ENCODE results near the gene CTU2. TPM values are rescaled to one million over a fixed set of nuclear protein-coding genes. Genes with fewer than 3 reads are reported as not detected.

CTU2 gene
- total and polyA plus RNA-seq, 8 donors, result 9.7 to 19.8 (median 14.0) TPM

- ATAC-seq (no peak), DNase-seq (no peak)
- Histone ChIP-seq H3K27me3 (no peaks in the 10 kb centered on the region), H3K4me1 (peaks cover 0 to under 1% of the 10 kb centered on the region in 2 donors), H3K27ac (no peak overlapping the region), H3K9me3 (no peaks in the 10 kb centered on the region), H3K4me3 (no peak overlapping the region), H3K36me3 (peaks cover 0 to 77% of the 10 kb centered on the region in 2 donors)
- no peak for TF ChIP-seq CTCF (IDR thresholded peaks at IDR 0.05)
- intact Hi-C loops (cut with DNase I), result no loop called here
These were observed 26.1 kb downstream of the CTU2 start for GRCh38 chr16:88732172-88732960.

- H3K27me3 ChIP-seq, result no peaks in the 10 kb centered on the region
- intact Hi-C loops (cut with DNase I), result no loop called here
- no peak for TF ChIP-seq CTCF (IDR thresholded peaks at IDR 0.05)
- peaks cover 0 to 77% of the 10 kb centered on the region in 2 donors for H3K36me3 ChIP-seq
- H3K4me3 ChIP-seq, result no peak overlapping the region
- peaks cover 0 to 6% of the 10 kb centered on the region in 2 donors for H3K4me1 ChIP-seq
- no peaks in the 10 kb centered on the region for H3K9me3 ChIP-seq
- no peak for ATAC-seq
- no peak for DNase-seq
- no peak overlapping the region for H3K27ac ChIP-seq
These were observed 26.6 kb downstream of the CTU2 start for GRCh38 chr16:88732961-88733294.

- DNase-seq, result no peak
- H3K4me1 ChIP-seq, result peaks cover 0 to 6% of the 10 kb centered on the region in 2 donors
- peaks cover 0 to 83% of the 10 kb centered on the region in 2 donors for H3K36me3 ChIP-seq
- intact Hi-C loops (cut with DNase I), result no loop called here
- no peaks in the 10 kb centered on the region for H3K9me3 ChIP-seq
- H3K27ac ChIP-seq, result no peak overlapping the region
- no peak for ATAC-seq
- H3K27me3 ChIP-seq, result no peaks in the 10 kb centered on the region
- no peak for TF ChIP-seq CTCF (IDR thresholded peaks at IDR 0.05)
- no peak overlapping the region for H3K4me3 ChIP-seq
These were observed 27.5 kb downstream of the CTU2 start for GRCh38 chr16:88733630-88734360.

DNA sequence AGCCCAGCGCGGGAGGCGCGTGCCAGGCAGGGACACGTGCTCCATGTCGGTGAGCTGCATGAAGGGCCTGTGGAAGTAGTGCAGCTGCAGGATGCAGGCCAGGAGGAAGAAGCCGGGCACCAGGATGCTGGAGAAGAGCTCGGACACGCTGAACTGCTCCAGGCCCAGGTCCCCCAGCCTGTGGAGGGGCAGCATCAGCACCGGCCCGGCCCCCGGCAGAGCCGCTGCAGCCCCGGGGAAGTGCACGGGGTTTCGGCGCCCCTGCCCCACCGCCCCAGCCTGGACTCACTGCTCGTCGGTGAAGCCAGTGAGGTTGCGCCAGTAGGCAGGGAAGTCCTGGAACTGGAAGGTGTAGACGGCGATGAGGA, 28.0 kb downstream of the CTU2 start:
- DNase-seq (no peak), ATAC-seq (no peak)
- no peak overlapping the region for H3K27ac ChIP-seq
- TF ChIP-seq CTCF (IDR thresholded peaks at IDR 0.05), result no peak
- H3K36me3 ChIP-seq, result peaks cover 0 to 88% of the 10 kb centered on the region in 2 donors
- no peaks in the 10 kb centered on the region for H3K27me3 ChIP-seq
- no peaks in the 10 kb centered on the region for H3K9me3 ChIP-seq
- peaks cover 0 to 6% of the 10 kb centered on the region in 2 donors for H3K4me1 ChIP-seq
- intact Hi-C loops (cut with DNase I), result no loop called here
- no peak overlapping the region for H3K4me3 ChIP-seq

- DNase-seq, result no peak
- peaks cover 0 to 91% of the 10 kb centered on the region in 2 donors for H3K36me3 ChIP-seq
- intact Hi-C loops (cut with DNase I), result loop anchor here (5.0 kb wide), 1 partner anchor 52 kb away; the partner anchor contains the start of gene PIEZO1 (in 2 of the 2)
These were observed 28.8 kb downstream of the CTU2 start for GRCh38 chr16:88735121-88735520.

More at GRCh38 chr16:88735121-88735520, 28.8 kb downstream of the CTU2 start:
- Histone ChIP-seq H3K27ac (no peak overlapping the region), H3K9me3 (no peaks in the 10 kb centered on the region), H3K27me3 (no peaks in the 10 kb centered on the region), H3K4me1 (peaks cover 0 to 6% of the 10 kb centered on the region in 2 donors), H3K4me3 (no peak overlapping the region)
- no peak for ATAC-seq
- no peak for TF ChIP-seq CTCF (IDR thresholded peaks at IDR 0.05)
